Brain microvascular endothelial cell (primary cell): ENCODE data around the gene SPI1.

ENCODE experiments used
- DNase-seq: peaks from one replicate; pipeline ENCODE4 v3.0.0-alpha.2; 2020
- H3K27ac ChIP-seq: fragments of 250-450 bp; sonication (Bioruptor Pico); 2 replicates; pipeline ENCODE4 v1.5.1; 2020; ENCODE audit warnings: mild to moderate bottlenecking, moderate library complexity
- H3K27me3 ChIP-seq: fragments of 250-450 bp; sonication (Bioruptor Pico); replicated peaks from 2 replicates; pipeline ENCODE4 v1.5.1; 2020; ENCODE audit warnings: mild to moderate bottlenecking
- H3K36me3 ChIP-seq: fragments of 250-450 bp; sonication (Bioruptor Pico); replicated peaks from 2 replicates; pipeline ENCODE4 v1.5.1; 2020; ENCODE audit warnings: mild to moderate bottlenecking
- H3K4me3 ChIP-seq: 2 replicates; pipeline ENCODE4 v1.5.1; 2011; ENCODE audit warnings: low read depth, mild to moderate bottlenecking, control low read depth, low read length, moderate library complexity
- in situ Hi-C: cut with HindIII; loops from 2 replicates; pipeline ENCODE4 v1.10.0; 2017; ENCODE audit warnings: low sequenced_read_pairs, low pct_ligation_motif_present
- TF ChIP-seq, protein P1 (sequence below): IDR thresholded peaks from 2 replicates; pipeline ENCODE4 v1.5.1; 2011; ENCODE audit warnings: low read depth, mild to moderate bottlenecking, moderate library complexity, low read length, control low read depth, inconsistent platforms; ENCODE audit errors: missing control alignments

SPI1 gene

DNA sequence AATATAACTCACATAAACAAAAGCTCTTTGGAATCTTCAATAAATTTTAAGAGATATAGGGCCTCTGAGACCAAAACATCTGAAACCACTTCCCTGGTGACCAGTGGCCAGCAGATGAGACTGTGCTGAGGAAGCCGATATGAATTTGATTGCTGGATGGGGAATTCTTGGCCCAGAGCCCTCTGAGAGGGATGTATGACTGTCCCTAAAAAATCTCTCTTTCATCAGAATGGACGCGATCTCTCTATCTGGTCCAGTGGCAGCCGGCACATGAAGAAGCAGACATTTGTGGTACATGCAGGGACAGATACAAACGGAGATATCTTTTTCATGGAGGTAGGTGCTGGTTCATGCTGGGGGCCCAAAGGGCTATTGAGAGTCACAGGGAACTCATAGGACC is 63.4 kb downstream of the SPI1 start:
- peaks cover 42% of the 10 kb centered on the region for H3K36me3 ChIP-seq
- H3K27me3 ChIP-seq = no peaks in the 10 kb centered on the region
- no peak overlapping the region for H3K4me3 ChIP-seq
- DNase-seq = no peak
- in situ Hi-C loops = no loop called here
- no peak overlapping the region for H3K27ac ChIP-seq
- TF ChIP-seq, protein P1, sequence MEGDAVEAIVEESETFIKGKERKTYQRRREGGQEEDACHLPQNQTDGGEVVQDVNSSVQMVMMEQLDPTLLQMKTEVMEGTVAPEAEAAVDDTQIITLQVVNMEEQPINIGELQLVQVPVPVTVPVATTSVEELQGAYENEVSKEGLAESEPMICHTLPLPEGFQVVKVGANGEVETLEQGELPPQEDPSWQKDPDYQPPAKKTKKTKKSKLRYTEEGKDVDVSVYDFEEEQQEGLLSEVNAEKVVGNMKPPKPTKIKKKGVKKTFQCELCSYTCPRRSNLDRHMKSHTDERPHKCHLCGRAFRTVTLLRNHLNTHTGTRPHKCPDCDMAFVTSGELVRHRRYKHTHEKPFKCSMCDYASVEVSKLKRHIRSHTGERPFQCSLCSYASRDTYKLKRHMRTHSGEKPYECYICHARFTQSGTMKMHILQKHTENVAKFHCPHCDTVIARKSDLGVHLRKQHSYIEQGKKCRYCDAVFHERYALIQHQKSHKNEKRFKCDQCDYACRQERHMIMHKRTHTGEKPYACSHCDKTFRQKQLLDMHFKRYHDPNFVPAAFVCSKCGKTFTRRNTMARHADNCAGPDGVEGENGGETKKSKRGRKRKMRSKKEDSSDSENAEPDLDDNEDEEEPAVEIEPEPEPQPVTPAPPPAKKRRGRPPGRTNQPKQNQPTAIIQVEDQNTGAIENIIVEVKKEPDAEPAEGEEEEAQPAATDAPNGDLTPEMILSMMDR = no peak

DNA sequence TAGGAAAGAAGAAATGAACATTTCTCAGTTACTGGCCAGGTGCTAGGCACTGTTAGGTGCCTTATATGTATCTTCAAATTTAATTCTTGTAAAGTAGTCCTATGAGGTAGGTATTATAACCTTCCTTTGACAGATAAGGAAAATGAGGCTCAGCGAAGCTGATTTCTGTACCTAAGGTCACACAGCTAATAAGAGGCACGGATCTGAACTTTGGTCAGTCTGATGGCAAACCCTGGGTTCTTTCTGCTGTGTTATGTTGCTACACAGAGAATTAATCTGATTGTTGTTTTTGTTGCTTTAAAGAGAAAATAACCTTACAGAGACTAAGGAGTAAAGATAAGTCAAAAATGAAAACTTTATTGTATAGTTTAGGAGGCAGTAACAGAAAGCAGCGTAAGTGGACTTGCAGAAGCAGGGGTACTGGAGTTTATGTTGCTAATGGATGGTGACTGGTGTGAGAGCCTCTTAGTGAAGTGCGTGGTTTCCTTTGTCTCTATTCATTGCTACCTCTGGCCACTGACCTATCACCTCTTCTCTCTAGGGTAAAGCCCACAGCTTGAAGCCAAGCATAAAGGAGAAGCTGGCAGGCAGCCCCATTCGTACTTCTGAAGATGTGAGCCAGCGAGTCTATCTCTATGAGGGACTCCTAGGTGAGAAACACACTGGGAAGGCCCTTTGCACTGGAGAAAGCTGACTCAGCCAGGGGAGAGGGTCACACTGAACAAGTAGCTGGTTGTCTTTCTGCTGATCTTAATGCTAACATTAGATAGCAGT is 70.1 kb downstream of the SPI1 start:
- Histone ChIP-seq H3K27ac (no peak overlapping the region), H3K36me3 (peaks cover 49% of the 10 kb centered on the region), H3K27me3 (no peaks in the 10 kb centered on the region), H3K4me3 (no peak overlapping the region)
- TF ChIP-seq, protein P1 = no peak
- in situ Hi-C loops = no loop called here
- DNase-seq = no peak

DNA sequence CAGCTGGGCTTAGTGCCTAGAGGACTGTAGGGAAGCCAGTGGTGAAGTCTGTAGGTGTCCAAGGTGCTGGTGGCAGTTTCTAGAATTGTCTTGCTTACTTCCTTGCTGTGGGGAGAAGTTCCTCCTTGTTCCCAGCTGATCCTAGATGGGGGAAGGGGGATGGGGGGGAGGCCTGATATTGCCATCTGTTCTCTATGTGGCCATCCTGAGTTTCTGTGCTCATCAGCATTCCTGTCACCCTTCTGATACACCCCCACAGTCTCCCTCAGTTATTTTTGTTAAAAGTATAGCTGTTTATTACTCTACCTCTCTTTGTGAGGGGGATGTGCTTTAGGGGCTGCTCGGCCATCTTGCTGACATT is 71.9 kb downstream of the SPI1 start:
- Histone ChIP-seq H3K27ac (no peak overlapping the region), H3K36me3 (peaks cover 46% of the 10 kb centered on the region), H3K27me3 (no peaks in the 10 kb centered on the region), H3K4me3 (no peak overlapping the region)
- in situ Hi-C loops = no loop called here
- no peak for DNase-seq
- TF ChIP-seq, protein P1 = no peak

DNA sequence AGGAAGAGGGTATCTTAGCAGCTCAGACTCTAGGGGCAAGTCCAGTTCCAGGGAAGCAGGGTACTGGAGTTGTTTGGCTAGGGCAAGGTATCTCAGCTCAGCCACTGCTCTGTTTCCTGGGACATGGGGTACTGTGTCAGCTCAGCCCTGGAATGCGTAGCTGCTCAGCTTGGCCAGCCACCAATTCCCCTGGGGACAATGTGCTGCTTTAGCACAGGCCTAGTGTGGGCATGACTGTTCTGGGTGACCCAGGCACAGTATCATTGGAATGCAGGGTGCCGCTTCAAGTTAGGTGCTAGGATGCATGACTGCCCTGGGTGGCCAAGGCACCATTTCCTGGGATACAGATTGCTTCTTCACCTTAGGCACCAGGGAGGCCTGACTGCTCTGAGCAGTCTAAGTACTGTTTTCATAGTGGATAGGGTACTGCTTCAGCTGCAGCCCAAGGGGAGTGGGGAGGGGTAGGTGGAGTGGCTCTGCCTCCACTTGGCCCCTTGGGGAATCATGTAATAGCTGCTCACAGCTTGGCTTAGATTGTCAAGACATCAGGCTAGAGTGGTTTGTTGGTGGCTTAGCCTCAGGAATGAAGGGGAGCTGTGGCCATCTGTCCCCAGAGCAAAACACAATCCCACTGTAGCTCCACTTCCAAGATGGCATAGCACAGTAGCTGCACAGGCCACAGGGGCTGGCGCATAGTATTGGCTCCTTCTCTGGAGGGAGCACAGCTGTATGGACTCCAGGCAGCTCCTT is 72.4 kb downstream of the SPI1 start:
- DNase-seq = peak; percentile 5
- Histone ChIP-seq H3K27me3 (no peaks in the 10 kb centered on the region), H3K27ac (no peak overlapping the region), H3K36me3 (peaks cover 41% of the 10 kb centered on the region), H3K4me3 (no peak overlapping the region)
- in situ Hi-C loops = no loop called here
- TF ChIP-seq, protein P1 = no peak
